HTR-8/SVneo (cell line): ENCODE data around the gene WASHC2A.
"Not testable (repeated sequence)": the region's sequence is repeated elsewhere in the genome, so short reads cannot be mapped to it uniquely, and the experiment has no call there.

Experiments
- DNase-seq: peaks from one replicate; pipeline ENCODE4 v3.0.0; 2011; ENCODE audit warnings: low spot score, mixed read lengths; ENCODE audit not compliant: insufficient read length
- FAIRE-seq: peaks from 2 replicates; lab custom pipeline; 2011; peaks lifted over from hg19 to GRCh38; lab: Jason Lieb, UNC

WASHC2A gene

GRCh38 chr10:50067546-50068351, at the start of gene WASHC2A:
WASHC2A (plus strand) TSS chr10:50067954; CDS start chr10:50068006, 52 bp downstream.
- peak; percentile 51 for DNase-seq
- peak; percentile 79 for FAIRE-seq

- not testable (repeated sequence) for DNase-seq, FAIRE-seq
Observed at GRCh38 chr10:50019279-50019678, 48.5 kb upstream of the WASHC2A start.

GRCh38 chr10:50020451-50021024, 47.2 kb upstream of the WASHC2A start:
- not testable (repeated sequence) for DNase-seq, FAIRE-seq

GRCh38 chr10:50021646-50022045, 46.1 kb upstream of the WASHC2A start:
- DNase-seq = no peak
- FAIRE-seq = no peak

GRCh38 chr10:50024716-50025383, 42.9 kb upstream of the WASHC2A start:
- not testable (repeated sequence) for FAIRE-seq, DNase-seq

- FAIRE-seq (no peak), DNase-seq (no peak)
Observed at GRCh38 chr10:50025627-50026026, 42.1 kb upstream of the WASHC2A start.

GRCh38 chr10:50027195-50027594, 40.6 kb upstream of the WASHC2A start:
- DNase-seq = no peak
- no peak for FAIRE-seq

- no peak for DNase-seq
- FAIRE-seq = no peak
Observed at GRCh38 chr10:50033481-50033880, 34.3 kb upstream of the WASHC2A start.

GRCh38 chr10:50035337-50035736, 32.4 kb upstream of the WASHC2A start:
- not testable (repeated sequence) for DNase-seq, FAIRE-seq

GRCh38 chr10:50044941-50045664, 22.7 kb upstream of the WASHC2A start:
- no peak for FAIRE-seq
- no peak for DNase-seq

- DNase-seq, FAIRE-seq: not testable (repeated sequence)
Observed at GRCh38 chr10:50046457-50046856, 21.3 kb upstream of the WASHC2A start.

- FAIRE-seq, DNase-seq: not testable (repeated sequence)
Observed at GRCh38 chr10:50047594-50047993, 20.2 kb upstream of the WASHC2A start.

GRCh38 chr10:50051995-50052660, 15.6 kb upstream of the WASHC2A start:
- not testable (repeated sequence) for DNase-seq, FAIRE-seq

GRCh38 chr10:50052778-50053376, 14.9 kb upstream of the WASHC2A start:
- DNase-seq, FAIRE-seq: not testable (repeated sequence)

GRCh38 chr10:50055494-50056292, 12.1 kb upstream of the WASHC2A start:
- not testable (repeated sequence) for FAIRE-seq, DNase-seq

GRCh38 chr10:50056654-50057053, 11.1 kb upstream of the WASHC2A start:
- not testable (repeated sequence) for DNase-seq, FAIRE-seq

- not testable (repeated sequence) for DNase-seq, FAIRE-seq
Observed at GRCh38 chr10:50058727-50059126, 9.0 kb upstream of the WASHC2A start.

- not testable (repeated sequence) for DNase-seq, FAIRE-seq
Observed at GRCh38 chr10:50059946-50060345, 7.8 kb upstream of the WASHC2A start.
